HG03565 (cell line): ENCODE data around the gene CALN1.
"Not testable (repeated sequence)": the region's sequence is repeated elsewhere in the genome, so short reads cannot be mapped to it uniquely, and the experiment has no call there.

Experiments
- ATAC-seq: cut with Tn5 transposase; IDR thresholded peaks from one replicate; pipeline ENCODE4 v1.9.1; 2021; ENCODE audit warnings: mild to moderate bottlenecking, moderate library complexity; ENCODE audit not compliant: unreplicated experiment

The CALN1 gene

GRCh38 chr7:72106405-72106804 lies 305.7 kb downstream of the CALN1 start:
- no peak for ATAC-seq

- ATAC-seq = no peak
Observed at GRCh38 chr7:72101444-72101843, 310.7 kb downstream of the CALN1 start.

- no peak for ATAC-seq
Observed at GRCh38 chr7:72099784-72100183, 312.4 kb downstream of the CALN1 start.

GRCh38 chr7:72098807-72099580 lies 313.1 kb downstream of the CALN1 start:
- no peak for ATAC-seq

GRCh38 chr7:72097226-72097625 lies 314.9 kb downstream of the CALN1 start:
- no peak for ATAC-seq

GRCh38 chr7:72092769-72093168 lies 319.4 kb downstream of the CALN1 start:
- ATAC-seq = no peak

GRCh38 chr7:72087926-72088325 lies 324.2 kb downstream of the CALN1 start:
- no peak for ATAC-seq

- no peak for ATAC-seq
Observed at GRCh38 chr7:72080865-72081510, 331.1 kb downstream of the CALN1 start.

- no peak for ATAC-seq
Observed at GRCh38 chr7:72080341-72080766, 331.8 kb downstream of the CALN1 start.

GRCh38 chr7:72078856-72079255 lies 333.3 kb downstream of the CALN1 start:
- no peak for ATAC-seq

GRCh38 chr7:72078301-72078700 lies 333.8 kb downstream of the CALN1 start:
- ATAC-seq = no peak

- ATAC-seq = no peak
Observed at GRCh38 chr7:72077786-72078185, 334.4 kb downstream of the CALN1 start.

- ATAC-seq = no peak
Observed at GRCh38 chr7:72072901-72073300, 339.2 kb downstream of the CALN1 start.

GRCh38 chr7:72069263-72069662 lies 342.9 kb downstream of the CALN1 start:
- ATAC-seq = no peak

- not testable (repeated sequence) for ATAC-seq
Observed at GRCh38 chr7:72065764-72066163, 346.4 kb downstream of the CALN1 start.

GRCh38 chr7:72064916-72065315 lies 347.2 kb downstream of the CALN1 start:
- no peak for ATAC-seq

- no peak for ATAC-seq
Observed at GRCh38 chr7:72063330-72063729, 348.8 kb downstream of the CALN1 start.

- ATAC-seq = no peak
Observed at GRCh38 chr7:72062666-72063065, 349.5 kb downstream of the CALN1 start.

GRCh38 chr7:72059925-72060324 lies 352.2 kb downstream of the CALN1 start:
- ATAC-seq = no peak

GRCh38 chr7:72058579-72058978 lies 353.6 kb downstream of the CALN1 start:
- no peak for ATAC-seq

GRCh38 chr7:72057796-72058195 lies 354.3 kb downstream of the CALN1 start:
- ATAC-seq = no peak

- no peak for ATAC-seq
Observed at GRCh38 chr7:72057231-72057630, 354.9 kb downstream of the CALN1 start.
